GM12878 (cell line): ENCODE data around the gene KRTAP10-11. TPM values are rescaled to one million over a fixed set of nuclear protein-coding genes. Genes with fewer than 3 reads are reported as not detected.

Experiments used
- ATAC-seq: fragments of 200-7000 bp; cut with Tn5 transposase; 3 replicates; pipeline ENCODE4 v1.9.1; 2020; ENCODE audit warnings: mild to moderate bottlenecking, moderate library complexity
- BruUV-seq: library from RNA; stranded (reverse); fragments of 400-500 nt; replicated peaks from 2 replicates; lab custom pipeline; 2021; lab: Mats Ljungman, UMichigan
- CTCF ChIA-PET: fragments of 300-600 bp; sonication (Branson Sonifier 250); formaldehyde crosslinking; extraction: SDS; loops from one replicate; lab custom pipeline; 2021; ENCODE audit warnings: inconsistent platforms; lab: Yijun Ruan, JAX
- POLR2A ChIA-PET: fragments of 350-600 bp; formaldehyde crosslinking; extraction: SDS; loops from one replicate; lab custom pipeline; 2021; ENCODE audit warnings: inconsistent platforms; lab: Charles Lee
- RAD21 ChIA-PET: fragments of 300-600 bp; sonication (Branson Sonifier 250); formaldehyde crosslinking; loops from one replicate; lab custom pipeline; 2023; ENCODE audit warnings: antibody characterized with exemption; ENCODE audit not compliant: unreplicated experiment; lab: Charles Lee
- SMC1A ChIA-PET: fragments of 300-600 bp; sonication (Branson Sonifier 250); formaldehyde crosslinking; loops from one replicate; lab custom pipeline; 2023; ENCODE audit not compliant: unreplicated experiment, uncharacterized antibody; lab: Charles Lee
- DNase-seq: peaks from one replicate; pipeline ENCODE4 v3.0.0-alpha.2; 2011; ENCODE audit warnings: low read depth, low spot score
- FAIRE-seq: peaks from 3 replicates; lab custom pipeline; 2011; peaks lifted over from hg19 to GRCh38; lab: Jason Lieb, UNC
- H2AFZ ChIP-seq: 2 replicates; pipeline ENCODE4 v1.6.0; 2011; ENCODE audit warnings: low read depth, low read length, control low read depth; ENCODE audit not compliant: control insufficient read depth
- H3K27ac ChIP-seq: 2 replicates; pipeline ENCODE4 v1.5.1; 2011; ENCODE audit warnings: control low read depth; ENCODE audit not compliant: control insufficient read depth, insufficient read depth
- H3K27me3 ChIP-seq, 2 experiments: replicated peaks in 1 of 2; 2 replicates each; pipeline versions ENCODE4 v1.6.0 to v1.6.1; 2011; ENCODE audit warnings: low read length in 1 of 2; ENCODE audit not compliant: control insufficient read depth in 2 of 2, insufficient read depth in 2 of 2
- H3K36me3 ChIP-seq, 2 experiments: 2 replicates each; pipeline ENCODE4 v1.5.1; 2011; ENCODE audit warnings: low read length in 1 of 2; ENCODE audit not compliant: control insufficient read depth in 2 of 2, insufficient read depth in 2 of 2
- H3K4me1 ChIP-seq: 2 replicates; pipeline ENCODE4 v1.6.1; 2011; ENCODE audit warnings: mild to moderate bottlenecking, low read length, moderate library complexity, mixed read lengths; ENCODE audit not compliant: control insufficient read depth, insufficient read depth
- H3K4me2 ChIP-seq: 2 replicates; pipeline ENCODE4 v1.6.0; 2011; ENCODE audit warnings: control low read depth; ENCODE audit not compliant: control insufficient read depth, insufficient read depth
- H3K4me3 ChIP-seq: fragments of 200-600 bp; sonication (generic); 2 replicates; pipeline ENCODE4 v1.5.1; 2016
- H3K79me2 ChIP-seq: 2 replicates; pipeline ENCODE4 v1.6.0; 2011; ENCODE audit warnings: low read length; ENCODE audit not compliant: control insufficient read depth, insufficient read depth
- H3K9ac ChIP-seq: 2 replicates; pipeline ENCODE4 v1.8.0; 2011; ENCODE audit warnings: low read length, control low read depth, mixed read lengths; ENCODE audit not compliant: control insufficient read depth, insufficient read depth
- H3K9me3 ChIP-seq: replicated peaks from 3 replicates; pipeline ENCODE4 v1.5.1; 2011; ENCODE audit warnings: mild to moderate bottlenecking, low read length; ENCODE audit not compliant: control insufficient read depth, insufficient read depth
- H4K20me1 ChIP-seq: 2 replicates; pipeline ENCODE4 v1.6.0; 2011; ENCODE audit not compliant: control insufficient read depth, insufficient read depth
- ASH2L ChIP-seq: fragments of 300-600, 200-600 bp; sonication (generic); IDR thresholded peaks from 2 replicates; pipeline ENCODE4 v1.6.1; 2017; ENCODE audit warnings: low read depth, mild to moderate bottlenecking, borderline replicate concordance
- BHLHE40 ChIP-seq, 2 experiments: fragments of 450-650 bp in 1 of 2; IDR thresholded peaks; 2 replicates each; pipeline ENCODE4 v1.6.1; 2011 to 2017; ENCODE audit warnings: low read depth in 2 of 2, borderline replicate concordance in 1 of 2, improper control_type of control experiment in 1 of 2, low read length in 1 of 2, mild to moderate bottlenecking in 1 of 2
- DPF2 ChIP-seq: fragments of 450-650 bp; IDR thresholded peaks from 2 replicates; pipeline ENCODE4 v1.6.1; 2017; ENCODE audit warnings: mild to moderate bottlenecking
- HDAC2 ChIP-seq: fragments of 200-600 bp; sonication (generic); IDR thresholded peaks from 2 replicates; pipeline ENCODE4 v1.6.1; 2017
- NFXL1 ChIP-seq: fragments of 450-650 bp; IDR thresholded peaks from 2 replicates; pipeline ENCODE4 v1.6.1; 2017; ENCODE audit warnings: antibody characterized with exemption, mild to moderate bottlenecking, borderline replicate concordance
- SMARCA5 ChIP-seq: fragments of 450-650 bp; IDR thresholded peaks from 2 replicates; pipeline ENCODE4 v1.6.1; 2017; ENCODE audit warnings: mild to moderate bottlenecking
- SMC3 ChIP-seq: IDR thresholded peaks from 2 replicates; pipeline ENCODE4 v1.6.1; 2011; ENCODE audit warnings: low read length, improper control_type of control experiment, borderline replicate concordance
- WGBS: methylation state at CpG from one replicate; pipeline ENCODE4 v1.1.6; 2016; ENCODE audit warnings: low lambda C conversion rate; ENCODE audit not compliant: insufficient replicate concordance, insufficient coverage; ENCODE audit errors: missing lambda C conversion rate; 5-methylcytosine and 5-hydroxymethylcytosine counted together
- in situ Hi-C: fragments of 300-500 bp; cut with MboI; formaldehyde crosslinking; loops from 9 replicates; pipeline ENCODE4 v1.14.3; 2018; ENCODE audit warnings: mixed read lengths
- intact Hi-C: fragments of 100-400 bp; cut with micrococcal nuclease; formaldehyde crosslinking; loops from one replicate; pipeline ENCODE4 v1.14.2; 2022; ENCODE audit not compliant: unreplicated experiment
- polyA plus RNA-seq, 11 experiments: library from polyadenylated mRNA; depleted of rRNA in 4 of 11; unstranded in 6 of 11; stranded (reverse) in 5 of 11; fragments of >200 nt; fragmentation: Nextera tagmentation in 4 of 11; fragmentation: Illumina TruSeq in 1 of 11; extraction: Ambion mirVana in 4 of 11; extraction: Trizol in 1 of 11; gene quantifications; 1 replicate in 1 of 11; 2 replicates in 10 of 11; pipeline versions ENCODE4 v1.2.1 to v1.2.3, GENCODE V29; 2011 to 2016; ENCODE audit warnings: inconsistent platforms in 2 of 11, missing spikeins in 2 of 11, low read depth in 1 of 11
- total RNA-seq, 4 experiments: library from RNA; depleted of rRNA in 3 of 4; stranded (reverse); fragments of >200 nt in 3 of 4; fragmentation: Illumina TruSeq in 1 of 4; extraction: Trizol in 1 of 4; gene quantifications; 2 replicates each; pipeline versions ENCODE4 v1.2.1 to v1.2.3, GENCODE V29; 2013 to 2021
- TF ChIP-seq, protein P1 (sequence below): fragments of 450-650 bp; IDR thresholded peaks from 2 replicates; pipeline ENCODE4 v1.6.1; 2018; ENCODE audit warnings: mild to moderate bottlenecking, low read depth, moderate library complexity; ENCODE audit not compliant: partially characterized antibody
- TF ChIP-seq, protein P2 (sequence below): IDR thresholded peaks from 2 replicates; pipeline ENCODE4 v1.6.1; 2011; ENCODE audit warnings: borderline replicate concordance, low read depth, mild to moderate bottlenecking, moderate library complexity, mixed read lengths, low read length; ENCODE audit not compliant: insufficient read depth; ENCODE audit errors: extremely low read length
- TF ChIP-seq, protein P3 (sequence below): IDR thresholded peaks from 2 replicates; pipeline ENCODE4 v1.6.1; 2012; ENCODE audit warnings: improper control_type of control experiment, low read depth, low read length; ENCODE audit not compliant: insufficient replicate concordance

KRTAP10-11 gene
- total and polyA plus RNA-seq, 10 of the 15 experiments (the other 5 are each of a cell fraction or from before 2014, with no cell fraction given) = not detected

DNA sequence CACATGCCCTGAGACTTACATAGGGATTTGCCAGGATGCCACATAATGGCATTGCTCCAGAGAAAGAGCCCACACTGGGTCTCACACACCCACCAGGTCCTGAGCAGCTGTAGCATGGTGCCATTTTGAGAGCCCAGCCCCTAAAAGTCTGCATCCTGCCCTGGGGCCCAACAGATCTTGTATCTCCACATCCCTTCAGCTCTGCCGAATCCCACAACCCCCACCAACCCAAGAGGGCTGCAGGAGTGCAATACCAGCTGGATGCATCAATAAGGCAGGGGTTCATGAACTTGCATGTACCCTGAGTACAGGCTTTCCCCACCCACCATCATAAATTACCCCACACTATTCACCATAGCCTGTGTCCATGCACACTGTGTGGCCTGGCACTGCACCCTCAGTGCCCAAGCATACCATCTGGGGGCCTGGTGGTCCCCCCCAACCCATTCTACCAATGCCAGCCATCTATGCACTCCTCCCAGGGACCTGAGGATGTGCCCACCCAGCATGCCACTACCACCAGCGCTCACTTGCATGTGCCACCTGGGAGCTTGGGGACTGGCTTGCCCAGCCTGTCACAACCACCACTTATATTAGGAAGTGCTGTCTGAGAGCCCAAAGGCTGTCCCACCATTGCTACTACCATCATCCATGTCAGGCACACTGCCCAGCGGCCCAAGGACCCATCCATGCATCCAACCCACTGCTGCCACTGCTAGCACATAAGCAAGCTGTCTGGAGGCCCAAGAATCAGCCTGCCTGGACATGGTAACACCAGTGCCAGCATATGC lies 24.6 kb downstream of the KRTAP10-11 start:
- no TSS peak for BruUV-seq
- CTCF ChIA-PET = no interaction called here
- WGBS = 15% methylated on average over 3 of the region's 3 CpGs
- DNase-seq (no peak), FAIRE-seq (no peak), ATAC-seq (no peak)
- H3K4me3 ChIP-seq = no peak overlapping the region
- no peak overlapping the region for H3K9ac ChIP-seq
- H3K79me2 ChIP-seq = no peaks in the 10 kb centered on the region
- RAD21 ChIA-PET = no interaction called here
- H2AFZ ChIP-seq = no peak overlapping the region
- intact Hi-C loops (no loop called here), in situ Hi-C loops (no loop called here)
- no peaks in the 10 kb centered on the region for H3K27me3 ChIP-seq
- TF ChIP-seq, protein P1, sequence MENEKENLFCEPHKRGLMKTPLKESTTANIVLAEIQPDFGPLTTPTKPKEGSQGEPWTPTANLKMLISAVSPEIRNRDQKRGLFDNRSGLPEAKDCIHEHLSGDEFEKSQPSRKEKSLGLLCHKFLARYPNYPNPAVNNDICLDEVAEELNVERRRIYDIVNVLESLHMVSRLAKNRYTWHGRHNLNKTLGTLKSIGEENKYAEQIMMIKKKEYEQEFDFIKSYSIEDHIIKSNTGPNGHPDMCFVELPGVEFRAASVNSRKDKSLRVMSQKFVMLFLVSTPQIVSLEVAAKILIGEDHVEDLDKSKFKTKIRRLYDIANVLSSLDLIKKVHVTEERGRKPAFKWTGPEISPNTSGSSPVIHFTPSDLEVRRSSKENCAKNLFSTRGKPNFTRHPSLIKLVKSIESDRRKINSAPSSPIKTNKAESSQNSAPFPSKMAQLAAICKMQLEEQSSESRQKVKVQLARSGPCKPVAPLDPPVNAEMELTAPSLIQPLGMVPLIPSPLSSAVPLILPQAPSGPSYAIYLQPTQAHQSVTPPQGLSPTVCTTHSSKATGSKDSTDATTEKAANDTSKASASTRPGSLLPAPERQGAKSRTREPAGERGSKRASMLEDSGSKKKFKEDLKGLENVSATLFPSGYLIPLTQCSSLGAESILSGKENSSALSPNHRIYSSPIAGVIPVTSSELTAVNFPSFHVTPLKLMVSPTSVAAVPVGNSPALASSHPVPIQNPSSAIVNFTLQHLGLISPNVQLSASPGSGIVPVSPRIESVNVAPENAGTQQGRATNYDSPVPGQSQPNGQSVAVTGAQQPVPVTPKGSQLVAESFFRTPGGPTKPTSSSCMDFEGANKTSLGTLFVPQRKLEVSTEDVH = no peak
- TF ChIP-seq NFXL1 (no peak), HDAC2 (no peak), SMC3 (no peak), ASH2L (no peak), SMARCA5 (no peak), BHLHE40 (IDR thresholded peaks at IDR 0.05; ENCODE audit: borderline replicate concordance in 1 of 2, low read depth in 2 of 2, low read length in 1 of 2) (no peak), DPF2 (no peak)
- TF ChIP-seq, protein P2, sequence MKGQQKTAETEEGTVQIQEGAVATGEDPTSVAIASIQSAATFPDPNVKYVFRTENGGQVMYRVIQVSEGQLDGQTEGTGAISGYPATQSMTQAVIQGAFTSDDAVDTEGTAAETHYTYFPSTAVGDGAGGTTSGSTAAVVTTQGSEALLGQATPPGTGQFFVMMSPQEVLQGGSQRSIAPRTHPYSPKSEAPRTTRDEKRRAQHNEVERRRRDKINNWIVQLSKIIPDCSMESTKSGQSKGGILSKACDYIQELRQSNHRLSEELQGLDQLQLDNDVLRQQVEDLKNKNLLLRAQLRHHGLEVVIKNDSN = no peak
- TF ChIP-seq, protein P3, sequence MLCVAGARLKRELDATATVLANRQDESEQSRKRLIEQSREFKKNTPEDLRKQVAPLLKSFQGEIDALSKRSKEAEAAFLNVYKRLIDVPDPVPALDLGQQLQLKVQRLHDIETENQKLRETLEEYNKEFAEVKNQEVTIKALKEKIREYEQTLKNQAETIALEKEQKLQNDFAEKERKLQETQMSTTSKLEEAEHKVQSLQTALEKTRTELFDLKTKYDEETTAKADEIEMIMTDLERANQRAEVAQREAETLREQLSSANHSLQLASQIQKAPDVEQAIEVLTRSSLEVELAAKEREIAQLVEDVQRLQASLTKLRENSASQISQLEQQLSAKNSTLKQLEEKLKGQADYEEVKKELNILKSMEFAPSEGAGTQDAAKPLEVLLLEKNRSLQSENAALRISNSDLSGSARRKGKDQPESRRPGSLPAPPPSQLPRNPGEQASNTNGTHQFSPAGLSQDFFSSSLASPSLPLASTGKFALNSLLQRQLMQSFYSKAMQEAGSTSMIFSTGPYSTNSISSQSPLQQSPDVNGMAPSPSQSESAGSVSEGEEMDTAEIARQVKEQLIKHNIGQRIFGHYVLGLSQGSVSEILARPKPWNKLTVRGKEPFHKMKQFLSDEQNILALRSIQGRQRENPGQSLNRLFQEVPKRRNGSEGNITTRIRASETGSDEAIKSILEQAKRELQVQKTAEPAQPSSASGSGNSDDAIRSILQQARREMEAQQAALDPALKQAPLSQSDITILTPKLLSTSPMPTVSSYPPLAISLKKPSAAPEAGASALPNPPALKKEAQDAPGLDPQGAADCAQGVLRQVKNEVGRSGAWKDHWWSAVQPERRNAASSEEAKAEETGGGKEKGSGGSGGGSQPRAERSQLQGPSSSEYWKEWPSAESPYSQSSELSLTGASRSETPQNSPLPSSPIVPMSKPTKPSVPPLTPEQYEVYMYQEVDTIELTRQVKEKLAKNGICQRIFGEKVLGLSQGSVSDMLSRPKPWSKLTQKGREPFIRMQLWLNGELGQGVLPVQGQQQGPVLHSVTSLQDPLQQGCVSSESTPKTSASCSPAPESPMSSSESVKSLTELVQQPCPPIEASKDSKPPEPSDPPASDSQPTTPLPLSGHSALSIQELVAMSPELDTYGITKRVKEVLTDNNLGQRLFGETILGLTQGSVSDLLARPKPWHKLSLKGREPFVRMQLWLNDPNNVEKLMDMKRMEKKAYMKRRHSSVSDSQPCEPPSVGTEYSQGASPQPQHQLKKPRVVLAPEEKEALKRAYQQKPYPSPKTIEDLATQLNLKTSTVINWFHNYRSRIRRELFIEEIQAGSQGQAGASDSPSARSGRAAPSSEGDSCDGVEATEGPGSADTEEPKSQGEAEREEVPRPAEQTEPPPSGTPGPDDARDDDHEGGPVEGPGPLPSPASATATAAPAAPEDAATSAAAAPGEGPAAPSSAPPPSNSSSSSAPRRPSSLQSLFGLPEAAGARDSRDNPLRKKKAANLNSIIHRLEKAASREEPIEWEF = no peak
- H3K4me1 ChIP-seq = no peaks in the 10 kb centered on the region
- H3K4me2 ChIP-seq = no peak overlapping the region
- no peaks in the 10 kb centered on the region for H4K20me1 ChIP-seq
- no peaks in the 10 kb centered on the region for H3K36me3 ChIP-seq
- POLR2A ChIA-PET = no interaction called here
- H3K9me3 ChIP-seq = no peaks in the 10 kb centered on the region; the same call in 1 of the 3 replicates
- SMC1A ChIA-PET = no interaction called here
- no peak overlapping the region for H3K27ac ChIP-seq
